ENCODE results near the gene TRIM9.

GRCh38 chr14:51018521-51018920, 76.4 kb downstream of the TRIM9 start:
- TF ChIP-seq CTCF (IDR thresholded peaks at IDR 0.05) (no peak), POLR2A (IDR thresholded peaks at IDR 0.05) (no peak)

Data from thyroid gland (tissue), 4 donors.